Skin epidermis (tissue), 12 donors: ENCODE data around the gene PHLDA2.
"Not testable (repeated sequence)": the region's sequence is repeated elsewhere in the genome, so short reads cannot be mapped to it uniquely, and the experiment has no call there.

ENCODE experiments used
- H3K27ac ChIP-seq, 21 experiments: fragments of 200-600 bp; sonication (generic) in 11 of 21; one replicate each; pipeline ENCODE4 v1.5.0; 2020; ENCODE audit warnings: mild to moderate bottlenecking in 3 of 21, inconsistent platforms in 2 of 21, moderate library complexity in 2 of 21
- H3K4me3 ChIP-seq, 7 experiments: fragments of 200-600 bp; sonication (generic) in 2 of 7; one replicate each; pipeline ENCODE4 v1.5.0; 2020; ENCODE audit warnings: inconsistent platforms in 2 of 7, mild to moderate bottlenecking in 2 of 7, moderate library complexity in 1 of 7

PHLDA2 gene

DNA sequence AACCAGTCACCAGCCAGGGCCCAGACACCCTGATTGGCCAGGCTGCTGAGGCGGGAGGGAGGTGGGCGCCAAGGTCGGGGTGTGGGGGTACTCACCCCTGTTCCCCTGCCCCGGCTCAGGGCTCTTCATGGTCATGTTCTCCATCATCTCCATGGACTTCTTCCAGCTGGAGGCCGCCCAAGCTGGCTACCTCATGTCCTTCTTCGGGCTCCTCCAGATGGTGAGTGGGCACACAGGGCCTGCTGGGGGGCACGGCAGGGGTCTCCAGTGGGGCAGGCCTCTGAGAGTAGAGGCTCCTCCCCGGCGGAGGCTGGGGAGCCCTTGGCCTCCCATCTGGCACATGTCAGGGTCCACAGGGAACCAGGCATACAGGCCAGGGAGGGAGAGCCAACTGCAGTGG, 10.0 kb downstream of the PHLDA2 start:
- Histone ChIP-seq H3K27ac (no peak overlapping the region), H3K4me3 (no peak overlapping the region)

DNA sequence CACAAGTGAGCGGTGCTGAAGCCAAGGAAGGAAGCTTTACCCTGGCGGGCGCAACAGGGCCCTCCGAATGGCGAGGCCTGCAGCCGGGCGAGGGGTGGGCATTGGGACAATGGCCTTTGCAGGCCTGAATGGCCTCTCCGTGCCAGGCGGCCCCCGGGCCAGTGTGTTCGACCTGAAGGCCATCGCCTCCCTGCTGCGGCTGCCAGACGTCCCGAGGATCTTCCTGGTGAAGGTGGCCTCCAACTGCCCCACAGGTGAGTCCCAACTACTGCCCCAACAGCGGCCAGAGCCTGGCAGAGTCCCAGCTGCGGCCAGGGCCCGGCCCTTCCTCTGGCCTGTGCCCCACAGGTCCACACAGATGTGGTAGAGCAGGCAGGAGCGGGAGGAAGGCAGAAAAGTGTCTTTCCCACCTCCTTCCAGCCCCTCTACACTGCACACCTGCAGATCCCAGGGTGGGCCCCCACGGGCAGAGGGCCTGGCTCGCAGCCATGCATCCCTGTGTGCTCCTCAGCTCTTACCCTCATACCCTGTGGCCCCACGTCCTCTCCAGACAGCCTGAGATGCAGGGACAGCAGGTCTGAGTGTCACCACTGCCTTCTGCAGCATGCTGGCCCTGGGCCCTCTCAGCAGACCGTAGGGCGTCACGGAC, 11.3 kb downstream of the PHLDA2 start:
- no peak overlapping the region for H3K27ac ChIP-seq
- no peak overlapping the region for H3K4me3 ChIP-seq

DNA sequence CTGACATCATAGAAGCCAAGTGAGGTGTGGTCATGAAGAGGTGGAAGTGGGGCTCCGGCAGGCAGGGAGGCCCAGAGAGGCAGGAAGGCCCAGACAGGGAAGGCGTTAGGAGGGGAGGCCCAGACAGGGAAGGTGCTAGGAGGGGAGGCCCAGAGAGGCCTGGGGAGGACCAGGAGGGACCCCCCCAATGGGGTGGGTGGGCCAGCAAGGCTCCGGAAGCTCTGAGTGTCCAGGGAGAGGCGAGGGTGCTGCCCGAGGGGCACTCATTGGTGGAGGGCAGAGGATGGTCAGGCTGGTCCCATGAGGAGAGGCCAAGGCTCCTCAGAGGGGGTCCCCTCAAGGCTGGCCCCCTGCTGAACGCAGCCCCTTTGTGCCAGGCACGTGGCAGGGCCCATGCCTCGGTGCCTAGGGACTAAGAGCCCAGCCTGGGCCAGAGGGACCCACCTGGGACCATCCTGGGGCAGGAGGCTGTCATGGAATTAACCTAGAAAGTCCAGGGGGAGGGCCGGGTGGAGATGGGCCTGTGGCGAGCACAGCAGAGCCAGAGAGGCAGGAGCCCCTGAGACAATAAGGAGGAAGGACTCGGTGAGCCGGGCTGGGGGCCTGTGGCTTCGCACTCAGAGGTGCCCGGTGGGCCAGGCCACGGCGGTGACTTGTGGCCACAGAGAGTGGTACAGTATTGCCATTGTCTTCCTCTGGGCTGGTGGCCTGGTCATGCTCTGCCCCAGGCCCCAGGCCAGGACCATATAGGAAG, 12.2 kb downstream of the PHLDA2 start:
- Histone ChIP-seq H3K27ac (no peak overlapping the region), H3K4me3 (no peak overlapping the region)

DNA sequence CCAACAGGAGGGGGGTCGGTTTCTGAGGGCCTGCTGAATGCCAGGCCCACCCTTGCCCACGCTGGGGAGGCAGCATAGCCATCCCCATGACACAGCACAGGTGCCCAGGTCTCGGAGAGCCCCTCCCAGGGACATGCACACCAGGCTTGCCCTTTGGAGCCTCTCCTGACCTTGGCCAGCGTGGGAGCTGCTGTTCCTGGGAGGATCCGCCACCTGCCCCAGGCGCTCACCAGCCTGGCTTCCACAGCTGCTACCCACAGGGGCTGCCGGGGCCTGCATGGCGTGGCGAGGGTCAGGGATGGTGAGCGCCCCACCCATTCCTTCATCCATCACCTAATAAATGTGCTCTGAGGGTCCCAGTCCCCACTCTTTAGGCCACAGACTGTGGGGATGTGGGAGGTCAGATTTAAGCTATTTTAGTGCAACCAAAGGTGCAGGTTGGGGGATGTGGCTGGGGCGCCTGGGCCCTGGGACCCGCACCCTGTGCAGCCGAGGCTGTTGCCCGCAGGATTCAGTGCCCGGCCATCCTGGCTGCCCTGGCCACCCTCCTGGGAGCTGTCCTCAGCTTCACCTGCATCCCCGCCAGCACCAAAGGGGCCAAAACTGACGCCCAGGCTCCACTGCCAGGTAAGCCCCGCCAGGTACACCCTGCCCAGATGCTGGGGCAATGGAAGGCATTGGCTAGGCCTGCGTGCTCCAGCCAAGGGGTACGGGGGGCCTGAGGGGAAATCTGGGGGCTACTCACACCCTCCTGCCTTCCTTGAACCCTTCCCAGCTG, 12.9 kb downstream of the PHLDA2 start:
- Histone ChIP-seq H3K27ac (no peak overlapping the region), H3K4me3 (no peak overlapping the region)

DNA sequence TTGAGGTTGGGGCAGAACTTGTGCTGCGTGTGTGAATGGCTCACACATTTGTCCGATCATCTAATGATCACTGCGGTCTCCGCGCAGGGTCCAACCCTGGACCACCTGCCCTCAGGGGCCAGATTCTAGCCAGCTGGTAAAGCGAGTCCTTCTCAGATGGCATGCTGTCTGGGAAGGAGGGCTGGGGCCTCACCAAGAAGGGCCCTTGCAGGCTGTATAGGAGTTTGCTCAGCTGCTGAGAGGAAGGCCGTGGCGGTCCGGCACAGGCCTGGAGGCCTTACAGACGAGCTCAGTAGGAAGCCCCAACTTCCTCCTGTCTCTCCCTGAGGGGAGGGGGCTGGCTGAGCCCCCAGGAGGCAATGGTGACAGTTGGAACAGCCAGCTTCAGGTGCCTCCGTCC, 13.7 kb downstream of the PHLDA2 start:
- Histone ChIP-seq H3K4me3 (no peak overlapping the region), H3K27ac (no peak overlapping the region)

DNA sequence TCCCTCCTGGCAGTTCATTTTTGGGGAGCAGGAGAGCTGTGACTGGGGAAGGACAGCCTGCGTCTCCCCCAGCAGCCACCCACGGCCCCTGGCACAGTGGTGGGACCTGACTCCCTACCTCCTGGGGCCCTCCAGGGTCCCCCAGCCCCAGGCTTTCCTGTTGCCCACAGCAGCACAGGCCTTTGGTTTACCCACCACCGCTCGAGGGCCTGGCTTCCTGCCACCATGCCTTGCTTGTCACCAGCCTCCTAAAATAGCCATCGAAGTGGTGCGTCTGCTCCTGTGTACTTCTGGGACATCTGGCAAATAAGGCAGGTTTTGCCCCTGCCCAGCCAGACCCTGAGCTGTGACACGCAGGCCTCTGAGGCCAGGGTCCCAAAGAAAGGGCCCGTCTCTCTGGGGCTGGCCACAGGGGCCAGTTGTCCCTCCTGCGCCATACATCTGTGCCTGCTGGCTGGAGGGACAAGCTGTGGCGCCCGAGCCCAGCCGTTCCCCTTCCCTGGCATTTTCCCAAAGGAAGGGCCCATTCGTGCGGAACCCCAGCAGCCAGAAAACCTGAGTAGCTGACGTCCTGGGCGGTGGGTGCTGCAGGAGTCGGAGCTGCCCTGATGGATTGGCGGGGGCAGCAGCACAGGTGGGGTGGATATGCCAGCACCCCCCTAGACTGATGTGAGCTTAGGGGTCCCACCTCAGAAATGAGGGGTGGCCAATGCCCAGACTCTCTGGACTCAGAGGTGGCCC, 14.6 kb downstream of the PHLDA2 start:
- no peak overlapping the region for H3K27ac ChIP-seq
- H3K4me3 ChIP-seq, result no peak overlapping the region

DNA sequence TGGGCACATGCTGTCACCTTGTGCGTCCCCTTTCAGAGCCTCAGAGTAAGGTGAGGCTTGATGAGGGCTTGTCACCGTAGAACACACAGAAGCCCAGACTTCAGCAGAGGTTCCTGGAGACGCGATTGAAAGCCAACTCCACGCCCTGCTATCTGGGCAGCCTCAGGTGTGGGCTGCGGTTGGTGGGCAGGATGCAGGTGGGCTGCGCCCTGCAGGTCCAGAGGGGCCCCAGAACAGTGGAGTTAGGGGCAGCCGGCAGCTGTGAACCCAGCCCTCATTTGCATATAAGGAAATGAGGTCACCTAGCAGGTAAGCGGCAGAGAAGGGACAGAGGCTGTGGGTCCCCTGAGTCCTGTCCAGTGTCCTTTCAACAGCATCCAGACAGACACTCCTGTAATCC, 15.4 kb downstream of the PHLDA2 start:
- Histone ChIP-seq H3K27ac (peak overlapping the region in 3 of 21 experiments; percentile 19 to 85 (median 37)), H3K4me3 (no peak overlapping the region)

DNA sequence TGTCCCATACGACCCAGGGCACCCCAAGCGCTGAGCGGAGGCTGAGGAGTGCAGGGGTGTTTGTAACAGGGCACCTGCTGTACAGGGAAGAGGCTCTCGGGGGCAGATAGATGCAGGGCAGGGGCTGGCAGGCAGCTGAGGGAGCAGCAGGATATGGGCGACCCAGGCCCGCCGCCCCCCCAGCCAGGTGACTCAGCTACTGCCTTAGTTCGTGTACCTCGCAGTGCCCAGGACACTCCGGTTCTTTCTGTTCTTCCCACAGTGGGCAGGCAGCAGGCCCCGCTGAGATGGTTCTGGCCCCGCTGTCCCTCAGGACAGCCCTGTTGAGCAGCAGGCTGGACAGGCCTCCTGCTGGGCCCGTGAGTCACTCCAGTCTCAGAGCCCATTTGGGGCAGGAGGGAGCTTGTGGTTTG, 16.2 kb downstream of the PHLDA2 start:
- Histone ChIP-seq H3K27ac (peak overlapping the region in 17 of 21 experiments; percentile 19 to 85 (median 70)), H3K4me3 (no peak overlapping the region)

DNA sequence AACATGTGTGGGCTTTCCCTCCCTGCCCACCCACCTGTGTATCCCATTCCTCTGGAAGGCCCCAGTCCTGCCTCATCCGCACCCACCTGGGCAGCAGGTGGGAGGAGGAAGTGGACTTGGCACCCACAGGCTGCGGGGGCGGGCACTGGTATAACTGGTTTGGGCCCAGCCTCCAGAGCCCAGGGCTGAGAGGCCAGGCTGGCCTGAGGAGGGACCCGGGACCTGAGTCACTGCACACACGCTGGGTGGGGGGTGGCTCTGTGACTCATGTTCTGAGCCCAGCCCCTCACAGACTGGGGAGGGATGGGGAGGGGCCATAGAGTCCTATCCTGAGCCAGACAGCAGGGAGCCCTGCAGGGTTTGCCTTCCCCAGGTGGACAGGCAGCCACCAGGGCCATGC, 16.7 kb downstream of the PHLDA2 start:
- no peak overlapping the region for H3K4me3 ChIP-seq
- H3K27ac ChIP-seq, result peak overlapping the region in 20 of 21 experiments; percentile 25 to 85 (median 79)

DNA sequence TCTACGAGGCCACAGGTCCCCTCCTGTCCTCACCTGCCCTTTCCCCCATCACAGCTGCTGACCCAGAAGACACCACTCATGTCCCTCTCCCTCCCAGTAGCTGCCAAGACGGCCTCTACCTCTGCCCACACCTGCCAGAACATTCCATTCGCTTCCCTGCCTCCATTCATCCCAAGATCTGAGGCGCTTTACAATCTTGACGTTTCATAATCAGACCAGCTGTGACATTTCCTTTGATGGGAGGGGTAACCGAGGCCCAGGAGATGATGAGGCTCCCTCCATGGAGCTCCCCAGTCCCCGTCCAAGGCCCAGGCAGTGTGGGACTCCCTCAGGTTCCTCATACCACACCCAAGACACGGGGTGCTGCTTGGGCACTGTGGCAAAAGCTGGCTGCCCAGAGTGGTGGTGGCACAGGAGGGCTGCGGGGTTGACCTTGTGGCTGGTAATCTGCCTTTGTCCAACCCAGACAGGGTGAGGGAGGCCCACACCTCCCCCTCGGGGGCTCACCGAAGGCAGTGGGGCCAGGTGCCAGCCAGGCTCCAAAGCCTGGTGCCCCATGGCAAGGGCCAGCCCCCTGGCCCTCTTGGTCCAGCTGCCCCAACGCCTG, 17.3 kb downstream of the PHLDA2 start:
- Histone ChIP-seq H3K4me3 (no peak overlapping the region), H3K27ac (peak overlapping the region in 20 of 21 experiments; percentile 32 to 85 (median 79))

DNA sequence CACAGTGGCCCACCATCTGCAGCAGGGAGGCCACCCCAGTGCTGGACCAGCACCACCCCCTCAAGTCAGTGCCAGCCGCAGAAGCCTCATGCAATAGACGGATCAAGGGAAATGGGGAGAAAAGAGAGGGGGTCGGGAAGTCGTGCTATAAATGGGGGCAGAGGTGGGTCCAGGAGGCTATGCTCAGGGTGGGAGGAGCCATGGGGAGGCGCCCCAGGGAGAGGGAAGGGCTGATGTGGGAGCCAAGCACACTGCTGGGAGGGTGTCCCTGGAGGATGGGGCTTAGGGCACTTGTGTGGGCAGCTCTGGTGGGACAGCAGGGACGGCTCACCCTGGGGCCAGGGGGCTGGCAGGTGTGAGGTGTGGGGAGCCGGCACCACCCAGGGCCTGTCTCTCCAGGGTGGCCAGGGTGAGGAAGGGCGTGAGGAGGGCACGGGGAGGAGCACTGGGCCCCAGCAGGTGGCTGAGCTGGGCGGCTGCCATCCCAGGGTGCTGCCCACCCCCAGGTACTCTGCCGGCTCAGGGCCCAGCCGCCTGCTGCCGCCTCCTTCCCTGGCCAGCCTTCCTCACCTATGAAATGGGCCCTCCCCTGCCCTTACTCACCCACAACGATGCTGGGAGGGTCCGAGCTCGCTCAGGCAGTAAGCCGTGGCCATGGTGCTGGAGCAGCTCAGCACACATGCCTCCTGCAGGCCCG, 18.0 kb downstream of the PHLDA2 start:
- H3K4me3 ChIP-seq, result no peak overlapping the region
- H3K27ac ChIP-seq, result peak overlapping the region in 13 of 21 experiments; percentile 41 to 85 (median 80)

DNA sequence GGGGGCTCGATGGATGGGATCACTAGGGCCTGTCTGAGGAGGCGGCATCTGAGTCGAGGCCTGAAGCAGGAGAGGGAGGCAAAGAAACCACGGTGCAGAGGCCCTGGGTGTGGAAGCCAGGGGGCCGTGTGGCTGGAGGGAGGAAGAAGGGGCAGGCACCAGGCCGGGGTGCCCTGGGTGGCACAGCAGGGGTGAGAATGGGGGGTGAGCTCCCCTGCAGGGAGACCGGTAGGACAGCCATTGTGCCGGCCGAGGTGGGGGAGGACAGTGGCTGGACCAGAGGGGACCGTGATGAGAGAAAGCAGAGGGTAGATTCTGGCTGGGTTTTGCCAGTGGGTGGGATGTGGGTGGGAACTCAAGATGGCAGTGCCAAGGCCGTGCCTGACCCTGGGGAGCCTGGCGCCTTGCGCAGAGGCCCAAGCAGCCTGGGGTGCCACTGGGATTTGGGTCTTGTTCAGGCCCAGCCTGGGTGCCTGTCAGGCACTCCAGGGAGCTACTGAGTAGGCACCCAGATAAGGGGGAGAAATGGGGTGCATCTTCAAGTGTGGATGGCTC, 18.7 kb downstream of the PHLDA2 start:
- no peak overlapping the region for H3K4me3 ChIP-seq
- no peak overlapping the region for H3K27ac ChIP-seq

DNA sequence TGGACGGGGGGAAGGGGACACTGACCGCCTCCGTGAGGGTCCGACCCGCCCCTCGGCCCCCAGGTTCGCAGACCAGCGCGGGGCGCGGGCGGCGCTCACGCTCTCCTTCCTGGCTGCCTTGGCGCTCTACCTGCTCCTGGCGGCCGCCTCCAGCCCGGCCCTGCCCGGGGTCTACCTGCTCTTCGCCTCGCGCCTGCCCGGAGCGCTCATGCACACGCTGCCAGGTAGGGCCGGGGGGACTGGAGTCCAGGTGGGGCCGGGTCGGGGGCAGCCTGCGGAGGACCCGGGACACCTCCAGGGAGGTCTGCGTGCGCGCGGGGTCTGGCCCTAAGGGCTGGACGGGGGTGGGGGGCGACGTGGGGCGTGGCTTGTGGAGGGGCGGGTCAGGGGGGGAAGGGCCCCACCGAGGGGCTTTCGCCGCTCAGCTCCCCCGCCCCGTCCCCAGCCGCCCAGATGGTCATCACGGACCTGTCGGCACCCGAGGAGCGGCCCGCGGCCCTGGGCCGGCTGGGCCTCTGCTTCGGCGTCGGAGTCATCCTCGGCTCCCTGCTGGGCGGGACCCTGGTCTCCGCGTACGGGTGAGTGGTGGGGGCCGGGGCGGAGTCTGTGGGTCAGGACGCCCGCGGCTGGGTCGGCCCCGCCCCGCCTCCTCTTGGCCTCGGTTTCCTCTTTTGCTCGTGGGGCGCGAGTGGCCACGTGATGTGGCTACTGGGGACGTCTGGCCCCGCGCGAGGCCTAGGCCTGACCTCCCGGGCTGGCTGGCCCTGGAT, 19.9 kb downstream of the PHLDA2 start:
- no peak overlapping the region for H3K4me3 ChIP-seq
- peak overlapping the region in 1 of 21 experiments; percentile 3 for H3K27ac ChIP-seq

DNA sequence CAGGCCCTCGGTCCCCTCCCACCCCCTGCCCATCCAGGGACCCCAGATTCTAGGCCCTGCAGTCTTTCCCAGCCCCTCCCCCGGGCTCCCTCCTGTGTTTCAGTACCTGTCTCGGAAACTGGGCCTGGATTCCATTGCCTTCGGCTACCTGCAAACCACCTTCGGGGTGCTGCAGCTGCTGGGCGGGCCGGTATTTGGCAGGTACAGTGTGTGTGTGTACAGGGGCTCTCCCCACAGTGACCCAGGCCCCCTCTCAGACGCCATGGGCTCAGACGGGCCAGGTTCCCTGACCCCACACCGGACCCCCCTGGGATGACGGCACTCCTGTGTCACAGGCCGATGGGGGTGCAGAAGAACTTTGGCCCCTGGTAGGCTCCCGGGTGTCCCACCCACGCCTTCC, 21.1 kb downstream of the PHLDA2 start:
- Histone ChIP-seq H3K27ac (no peak overlapping the region), H3K4me3 (no peak overlapping the region)

DNA sequence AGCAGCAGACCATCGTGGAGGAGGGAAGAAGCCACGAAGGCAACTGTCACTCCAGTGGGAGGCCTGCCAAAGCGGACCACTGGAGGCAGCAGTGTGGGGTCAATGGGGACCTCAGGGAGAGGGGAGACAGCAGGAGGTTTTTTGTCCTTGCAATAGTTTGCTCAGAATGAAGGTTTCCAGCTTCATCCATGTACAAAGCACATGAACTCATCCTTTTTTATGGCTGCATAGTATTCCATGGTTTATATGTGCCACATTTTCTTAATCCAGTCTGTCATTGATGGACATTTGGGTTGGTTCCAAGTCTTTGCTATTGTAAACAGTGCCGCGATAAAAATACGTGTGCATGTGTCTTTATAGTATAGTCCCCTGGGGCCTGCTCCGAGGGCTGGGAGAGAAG, 23.9 kb downstream of the PHLDA2 start:
- not testable (repeated sequence) for H3K4me3 ChIP-seq, H3K27ac ChIP-seq

DNA sequence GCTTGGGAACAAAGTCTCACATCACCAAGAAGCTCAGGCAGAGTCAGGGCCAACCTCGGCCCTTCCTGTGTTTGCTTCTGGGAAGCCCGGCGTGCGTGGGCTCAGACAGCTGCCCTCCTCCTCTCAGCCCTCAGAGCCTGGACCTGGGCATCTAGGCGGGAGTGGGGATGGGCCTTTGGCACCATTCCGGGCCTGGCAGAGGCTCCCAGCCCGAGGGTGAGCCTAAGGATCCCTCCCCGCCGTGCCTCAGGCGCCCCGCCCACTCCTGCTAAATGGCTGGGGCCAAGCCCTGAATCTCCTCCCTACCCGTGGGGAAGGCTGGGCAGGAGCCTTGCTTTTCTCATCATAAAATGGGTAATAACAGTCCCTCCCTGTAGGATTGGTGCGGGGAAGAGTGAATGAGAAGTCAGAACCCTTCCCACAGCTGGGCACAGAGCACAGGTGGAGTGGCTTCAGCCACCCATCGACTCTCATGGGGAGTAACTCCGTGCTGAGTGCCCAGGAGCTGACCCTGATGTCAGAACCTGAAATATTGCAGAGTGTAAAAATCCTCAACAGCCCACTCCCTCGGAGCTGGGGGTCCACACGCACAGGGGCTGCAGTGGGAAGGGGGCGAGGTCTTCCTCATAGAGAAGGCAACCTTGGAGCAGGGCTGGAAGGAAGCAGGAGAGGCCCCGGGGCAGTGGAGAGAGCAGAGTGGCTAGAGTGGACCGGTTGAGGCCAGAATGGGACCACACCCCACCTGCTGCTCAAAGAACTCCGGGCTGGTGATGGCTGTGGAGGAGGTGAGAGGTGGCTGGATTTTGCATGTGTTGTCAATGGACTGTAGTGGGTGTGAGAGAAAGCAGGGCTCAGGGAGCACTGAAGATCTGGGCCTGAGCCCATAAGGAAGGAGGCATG, 24.8 kb downstream of the PHLDA2 start:
- peak overlapping the region in 1 of 21 experiments; percentile 83 for H3K27ac ChIP-seq

DNA sequence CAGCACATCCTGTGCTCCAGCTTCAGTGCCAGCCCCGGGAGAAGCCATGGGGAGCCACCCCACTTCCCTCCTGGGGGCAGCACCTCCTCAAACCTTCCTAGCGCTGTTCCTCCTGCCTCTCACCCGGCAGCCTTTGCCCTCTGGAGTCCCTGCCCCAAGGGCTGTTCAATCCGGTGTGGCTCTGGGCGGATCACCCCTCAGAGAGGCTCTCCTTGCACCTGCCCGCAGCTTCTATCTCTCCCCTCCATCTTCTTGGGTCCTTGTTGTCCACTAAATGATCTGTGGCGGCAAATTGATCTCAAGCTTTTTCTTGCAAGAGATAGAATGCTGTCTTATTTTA, 25.6 kb downstream of the PHLDA2 start:
- peak overlapping the region in 1 of 7 experiments; percentile 69 for H3K4me3 ChIP-seq

More for the DNA sequence above, 24.8 kb downstream of the PHLDA2 start:
- no peak overlapping the region for H3K4me3 ChIP-seq

More for the DNA sequence above, 25.6 kb downstream of the PHLDA2 start:
- peak overlapping the region in 6 of 21 experiments; percentile 80 to 92 (median 84) for H3K27ac ChIP-seq
